Loucy (cell line): ENCODE measurements around the gene CLPSL2.

Source experiments
- CTCF ChIP-seq: fragments of 200-600 bp; sonication (generic); conservative IDR thresholded peaks from 2 replicates; pipeline ENCODE4 v1.5.1; 2014; ENCODE audit warnings: mild to moderate bottlenecking, antibody characterized with exemption, low read length
- EZH2phosphoT487 ChIP-seq: fragments of 200-600 bp; IDR thresholded peaks from 2 replicates; pipeline ENCODE4 v1.6.1; 2018; ENCODE audit warnings: antibody characterized with exemption, mild to moderate bottlenecking, moderate library complexity, borderline replicate concordance

DNA sequence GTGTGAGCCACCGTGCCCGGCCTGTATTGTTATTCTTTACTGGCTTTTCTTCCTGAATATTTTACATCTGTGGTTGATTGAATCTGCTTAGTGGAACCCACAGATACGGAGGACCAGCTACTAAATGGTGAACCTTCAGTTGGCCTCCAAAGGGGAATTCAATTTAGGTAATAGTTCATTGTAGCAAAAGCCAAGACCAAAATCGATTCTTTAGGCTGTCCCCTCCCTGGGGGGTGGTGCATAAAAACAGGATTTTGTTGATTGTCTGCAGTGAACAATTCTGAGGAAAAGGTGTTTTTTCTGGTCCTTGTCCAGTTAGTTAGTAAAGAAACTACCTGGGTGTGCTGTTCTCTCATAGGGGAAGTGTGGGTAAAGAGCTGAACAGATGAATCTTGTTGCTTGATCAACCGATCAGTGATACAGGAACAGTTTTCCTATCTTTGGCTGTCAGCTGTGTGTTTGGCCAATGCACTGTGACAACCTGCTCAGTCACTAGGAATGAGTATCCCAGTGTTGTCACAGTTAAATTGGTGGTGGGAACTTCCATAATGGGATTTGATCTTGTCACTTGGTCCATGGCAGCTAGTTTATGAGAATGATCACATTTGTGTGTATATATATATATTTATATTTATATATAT is 48.3 kb downstream of the CLPSL2 start:
- no peak for TF ChIP-seq CTCF
- TF ChIP-seq EZH2phosphoT487 = no peak
